Measurements from ENCODE around the gene FAM20C.

The FAM20C gene

DNA sequence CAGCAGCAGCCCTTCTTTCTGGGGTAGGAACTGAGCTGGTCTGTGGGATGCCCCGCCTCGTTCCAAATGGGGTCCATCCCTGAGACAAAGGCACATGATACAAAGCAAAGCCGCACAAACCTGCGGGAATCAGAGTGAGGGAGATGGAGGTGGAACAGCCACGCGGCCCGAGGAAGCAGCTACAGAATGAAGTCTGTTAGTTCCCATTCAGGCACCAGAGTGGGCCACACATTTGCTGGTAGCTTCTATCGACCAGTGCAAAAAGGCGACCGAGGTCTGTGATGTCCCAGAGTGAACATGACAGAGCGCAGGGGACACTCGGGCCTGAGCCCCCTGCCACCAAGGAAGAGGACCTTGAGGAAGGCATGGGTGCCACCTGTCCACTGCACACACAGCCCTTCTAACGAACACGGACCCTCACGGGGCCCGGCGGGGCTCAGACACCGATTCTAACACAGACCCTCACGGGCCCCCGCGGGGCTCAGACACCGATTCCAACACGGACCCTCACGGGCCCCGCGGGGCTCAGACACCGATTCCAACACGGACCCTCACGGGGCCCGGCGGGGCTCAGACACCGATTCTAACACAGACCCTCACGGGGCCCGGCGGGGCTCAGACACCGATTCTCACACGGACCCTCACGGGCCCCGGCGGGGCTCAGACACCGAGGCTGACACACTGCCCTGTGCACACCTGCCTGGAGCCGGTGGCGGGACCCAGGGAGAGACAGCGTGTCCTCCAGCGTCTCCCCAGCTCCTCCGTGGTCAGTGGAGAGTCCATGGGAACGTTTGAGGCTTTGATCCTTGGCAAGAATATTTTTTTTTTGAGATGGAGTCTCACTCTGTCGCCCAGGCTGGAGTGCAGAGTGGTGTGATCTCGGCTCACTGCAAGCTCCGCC lies 32.8 kb upstream of the FAM20C start:
- DNase-seq: no peak

DNA sequence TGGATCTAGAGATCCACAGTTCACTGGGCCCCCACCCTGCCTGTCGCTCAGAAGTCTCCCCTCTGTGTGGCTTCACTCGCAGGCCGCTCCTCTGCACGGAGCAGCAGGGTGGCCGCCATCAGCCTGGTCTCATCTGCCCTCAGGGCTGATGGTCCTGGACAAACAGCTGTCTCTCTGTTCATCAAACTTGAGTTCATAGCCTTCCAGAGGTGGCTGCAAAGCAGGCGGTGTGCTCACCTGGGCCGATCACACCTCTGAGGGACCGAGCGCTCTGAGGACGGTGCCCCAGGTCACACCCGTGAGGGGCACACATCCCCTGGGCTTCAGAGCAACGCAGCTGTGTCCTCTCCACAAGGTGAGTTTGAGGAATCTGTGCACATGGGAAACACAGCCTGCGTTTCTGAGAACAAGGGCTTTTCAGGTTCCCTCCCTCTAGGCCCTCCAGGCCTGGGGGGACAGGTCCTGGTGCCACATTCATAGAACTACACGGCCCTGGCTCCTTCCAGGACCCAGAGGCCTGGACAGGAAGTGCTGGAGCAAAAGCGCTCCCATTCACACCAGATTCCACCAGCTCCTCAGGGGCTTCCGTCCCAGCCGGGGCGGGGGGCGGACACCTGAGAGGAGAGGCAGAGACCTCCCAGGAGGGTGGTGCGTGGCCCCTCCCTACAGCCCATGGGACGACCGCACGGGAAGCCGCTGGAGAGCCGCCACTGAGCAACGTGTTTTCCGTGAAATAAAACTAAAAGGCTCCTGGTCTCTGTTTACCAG lies 31.2 kb upstream of the FAM20C start:
- DNase-seq: no peak

DNA sequence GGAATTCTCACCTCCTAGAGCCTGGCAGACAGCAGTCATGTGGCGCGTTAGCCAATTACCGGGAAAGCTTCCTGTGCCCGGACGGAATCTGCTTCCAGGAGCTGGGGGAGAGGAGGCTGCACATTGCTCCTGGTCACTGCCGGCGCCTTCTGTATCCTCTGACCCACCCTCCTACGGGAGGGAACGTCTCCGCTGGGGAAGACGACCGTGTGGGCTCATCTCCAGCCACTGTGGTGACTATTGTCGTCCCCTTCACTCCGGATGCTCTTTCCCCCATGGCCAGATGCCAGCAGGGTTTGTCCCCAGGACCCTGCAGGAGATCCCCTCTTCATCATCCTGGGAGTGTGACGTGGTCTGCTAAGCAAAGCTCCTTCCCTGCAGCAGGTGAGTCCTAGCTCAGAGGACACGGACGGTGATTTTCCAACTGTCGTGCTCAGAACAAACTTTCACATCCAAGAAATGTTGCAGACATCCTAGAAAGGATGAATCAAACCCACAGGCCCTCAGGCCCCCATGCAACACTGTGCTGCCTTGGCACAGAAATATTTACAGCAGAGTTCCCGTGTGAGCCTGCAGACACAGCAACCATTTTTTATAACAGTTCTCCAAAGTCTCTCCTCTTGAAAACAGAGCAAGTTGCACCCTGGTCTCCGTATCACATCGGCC lies 29.6 kb upstream of the FAM20C start:
- no peak for DNase-seq

DNA sequence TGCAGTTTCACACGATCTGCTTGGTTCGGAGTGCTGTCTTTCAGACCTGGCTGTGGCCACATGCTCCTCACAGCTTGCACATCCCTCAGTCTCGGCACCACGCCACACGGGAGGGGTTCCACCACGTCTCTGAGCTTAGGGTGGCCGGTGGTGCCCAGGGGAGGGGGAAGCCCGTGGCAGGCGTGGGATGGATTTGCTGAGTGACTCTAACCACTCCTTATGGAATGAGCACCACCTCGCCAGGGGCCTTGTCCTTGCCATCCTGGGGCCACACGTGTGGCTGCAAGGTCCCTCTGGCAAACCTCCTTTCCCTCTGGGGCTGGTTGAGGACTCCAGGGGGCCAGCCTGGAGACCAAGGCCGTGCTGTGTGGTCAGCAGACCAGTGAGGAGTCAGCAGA lies 29.1 kb upstream of the FAM20C start:
- DNase-seq: no peak

DNA sequence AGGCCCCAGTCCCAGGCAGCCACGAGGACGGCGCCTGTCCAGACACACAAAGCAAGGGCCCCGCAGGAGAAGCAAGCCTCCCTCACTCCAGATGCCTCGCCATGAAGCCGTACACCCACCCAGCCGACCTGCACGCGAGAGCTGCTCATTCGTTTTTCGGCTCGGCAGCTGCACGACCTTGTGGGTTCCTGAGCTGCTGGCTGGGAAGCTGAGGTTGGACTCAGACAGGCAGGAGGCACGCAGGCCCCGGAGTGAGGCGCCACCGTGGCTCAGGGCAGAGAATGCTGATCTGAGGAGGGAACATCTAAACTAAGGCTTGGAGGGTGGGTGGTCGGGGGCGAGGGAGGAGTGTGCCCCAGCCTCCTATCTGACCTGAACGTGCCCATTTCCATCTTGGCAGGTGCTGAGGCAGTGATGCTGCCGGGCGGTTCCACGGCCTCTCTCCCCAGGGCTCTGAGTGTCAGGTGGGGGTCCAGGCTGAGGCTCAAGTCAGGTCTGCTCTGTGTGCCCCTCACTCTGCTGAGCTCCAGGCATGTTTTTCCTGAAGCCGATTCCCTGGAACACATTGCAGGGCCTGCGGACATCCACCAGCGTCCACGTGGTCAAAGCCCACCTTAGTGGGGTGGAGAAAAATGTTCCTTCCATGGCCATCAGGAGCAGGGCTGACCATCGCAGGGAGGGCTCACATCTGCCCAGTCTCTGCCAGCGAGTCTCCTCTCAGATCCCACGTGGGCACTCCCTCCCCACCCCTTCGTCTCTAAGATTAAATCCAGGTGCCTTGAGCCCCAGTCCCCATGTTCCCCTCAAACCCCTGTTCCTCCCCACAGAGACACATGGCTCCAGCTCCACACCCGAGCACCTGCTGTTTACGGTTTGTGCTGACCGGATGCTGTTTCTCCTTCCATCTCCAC lies 28.1 kb upstream of the FAM20C start:
- no peak for DNase-seq

DNA sequence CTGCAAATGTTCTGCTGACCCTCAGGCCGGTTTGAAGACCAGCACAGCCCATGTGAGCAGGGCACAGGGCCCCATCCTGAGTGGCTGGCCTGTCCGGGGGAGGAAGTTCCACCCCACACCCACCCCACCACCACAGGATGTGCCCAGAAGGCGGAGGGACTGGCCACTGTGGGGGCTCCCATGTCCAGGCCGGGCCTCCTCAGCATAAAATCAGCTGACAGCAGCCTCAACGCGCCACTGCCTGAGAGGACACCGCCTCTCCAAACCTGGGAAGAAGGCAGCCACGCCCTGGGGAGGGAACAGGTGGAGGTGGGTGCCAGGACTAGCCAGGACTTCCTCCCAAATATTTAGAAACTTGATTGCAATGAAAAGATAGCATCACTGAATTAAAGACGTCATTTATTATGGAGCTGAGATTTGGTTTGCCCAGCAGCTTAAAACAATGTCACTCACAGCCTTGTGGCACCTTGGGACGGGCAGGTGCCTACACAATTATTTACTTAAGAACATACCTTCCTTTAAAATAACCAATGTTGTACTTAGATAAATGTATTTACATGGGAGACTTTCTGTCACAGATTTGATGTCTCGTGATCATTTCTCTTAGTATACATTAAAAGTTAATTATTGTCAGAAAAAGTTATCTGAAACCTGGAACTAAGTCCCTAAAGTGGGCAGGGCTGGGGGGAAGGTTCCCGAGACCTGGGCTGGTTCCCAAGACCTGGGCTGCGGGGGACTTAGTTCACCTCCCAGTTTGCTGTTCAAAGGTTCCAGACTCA lies 27.3 kb upstream of the FAM20C start:
- no peak for DNase-seq

DNA sequence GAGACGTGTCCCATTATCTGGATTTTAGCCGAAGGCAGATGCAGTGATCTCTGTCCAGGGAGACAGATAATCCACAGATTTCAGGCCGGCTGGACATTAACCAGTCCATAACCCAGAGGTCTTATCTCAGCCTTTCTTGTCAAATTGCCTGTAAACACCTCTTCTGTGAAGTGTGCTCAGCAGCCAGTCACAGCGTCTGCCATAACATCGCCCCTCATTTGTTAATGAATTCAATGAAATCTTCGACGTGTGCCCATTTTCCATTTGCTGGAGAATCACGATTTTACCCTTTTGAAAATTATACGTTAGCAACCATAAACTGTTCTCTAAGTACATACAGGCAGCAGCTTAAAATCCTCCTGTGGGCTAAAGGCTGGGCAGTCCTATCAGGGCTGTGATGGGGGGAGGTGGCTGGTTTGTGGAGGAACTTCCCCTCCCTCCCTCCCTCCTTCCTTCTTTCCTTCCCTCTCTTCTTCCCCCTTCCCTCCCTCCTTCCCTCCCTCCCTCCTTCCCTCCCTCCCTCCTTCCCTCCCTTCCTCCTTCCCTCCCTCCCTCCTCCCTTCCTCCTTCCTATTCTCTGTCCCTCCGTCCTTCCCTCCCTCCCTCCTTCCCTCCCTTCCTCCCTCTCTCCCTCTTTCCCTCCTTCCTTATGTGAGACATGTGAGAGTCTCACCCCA lies 26.6 kb upstream of the FAM20C start:
- no peak for DNase-seq

DNA sequence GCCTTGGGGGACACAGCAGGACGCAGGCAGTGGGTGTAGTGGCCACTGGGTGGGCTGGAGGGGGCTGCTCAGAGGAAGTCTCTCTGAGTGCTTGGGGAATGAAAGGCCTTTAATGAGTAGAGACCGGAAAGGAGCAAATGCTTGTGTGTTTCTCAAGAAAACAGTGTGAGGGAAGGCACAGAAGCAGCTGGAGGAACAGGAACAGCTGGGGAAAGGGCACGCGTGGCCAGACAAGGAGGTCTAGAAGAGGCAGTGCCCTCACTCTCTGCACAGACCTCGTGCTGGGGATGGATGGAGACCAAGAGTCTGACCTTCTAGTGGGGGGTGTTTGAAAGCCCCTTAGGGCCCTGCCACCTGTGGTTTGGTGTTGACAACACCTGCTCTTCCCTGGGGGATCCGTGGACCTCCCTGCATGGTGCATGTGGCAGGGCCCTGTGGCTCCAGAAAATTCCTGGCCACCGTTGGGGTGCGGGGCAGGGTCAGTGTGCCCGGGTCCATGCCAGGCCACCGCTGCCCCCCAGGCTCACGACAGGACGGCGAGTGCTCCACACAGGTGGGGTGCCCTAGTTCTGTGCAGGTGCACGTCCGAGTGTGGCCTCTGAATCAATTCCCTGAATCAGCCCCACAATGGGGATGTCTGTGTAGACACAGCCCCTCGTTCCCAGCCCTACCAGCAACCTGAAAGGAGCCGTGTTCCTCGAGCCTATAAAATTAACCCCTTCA lies 25.9 kb upstream of the FAM20C start:
- no peak for DNase-seq

DNA sequence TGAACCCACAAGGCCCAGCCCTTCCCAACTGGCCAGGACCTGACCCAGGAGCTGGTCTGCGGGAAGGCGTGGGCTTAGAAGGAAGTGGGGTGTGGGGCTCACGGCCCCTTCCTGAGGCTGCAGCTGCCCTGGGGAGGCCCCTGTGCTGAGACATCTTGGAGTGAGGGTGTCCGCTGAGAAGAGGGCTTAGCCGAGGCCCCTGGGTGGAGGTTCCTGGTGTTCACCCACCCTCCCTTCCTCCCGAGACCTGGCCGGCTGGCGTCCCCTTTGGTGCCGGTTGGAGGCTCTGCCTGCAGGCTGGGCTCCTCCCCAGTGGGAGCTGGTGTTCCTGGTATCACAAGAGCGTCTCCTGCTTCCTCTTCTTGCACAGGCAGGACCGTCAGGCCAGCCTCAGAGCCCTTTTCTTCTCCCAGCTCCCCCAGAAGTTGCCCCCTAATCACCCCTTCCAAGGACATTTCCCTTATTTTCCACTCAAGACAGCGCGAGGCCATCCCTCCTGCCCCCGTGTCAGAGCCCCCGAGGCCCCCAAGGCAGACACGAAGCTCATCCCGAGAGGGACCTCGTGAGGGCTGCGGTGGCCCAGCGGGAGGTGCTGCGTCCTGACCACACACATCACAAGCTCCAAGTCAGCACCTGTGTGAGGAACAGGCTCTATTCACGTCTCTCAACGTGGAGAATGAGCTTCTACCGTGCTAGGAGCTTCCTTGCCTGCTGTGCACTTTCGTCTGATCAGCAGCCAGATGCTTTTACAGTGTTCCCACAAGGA lies 25.1 kb upstream of the FAM20C start:
- DNase-seq: no peak

DNA sequence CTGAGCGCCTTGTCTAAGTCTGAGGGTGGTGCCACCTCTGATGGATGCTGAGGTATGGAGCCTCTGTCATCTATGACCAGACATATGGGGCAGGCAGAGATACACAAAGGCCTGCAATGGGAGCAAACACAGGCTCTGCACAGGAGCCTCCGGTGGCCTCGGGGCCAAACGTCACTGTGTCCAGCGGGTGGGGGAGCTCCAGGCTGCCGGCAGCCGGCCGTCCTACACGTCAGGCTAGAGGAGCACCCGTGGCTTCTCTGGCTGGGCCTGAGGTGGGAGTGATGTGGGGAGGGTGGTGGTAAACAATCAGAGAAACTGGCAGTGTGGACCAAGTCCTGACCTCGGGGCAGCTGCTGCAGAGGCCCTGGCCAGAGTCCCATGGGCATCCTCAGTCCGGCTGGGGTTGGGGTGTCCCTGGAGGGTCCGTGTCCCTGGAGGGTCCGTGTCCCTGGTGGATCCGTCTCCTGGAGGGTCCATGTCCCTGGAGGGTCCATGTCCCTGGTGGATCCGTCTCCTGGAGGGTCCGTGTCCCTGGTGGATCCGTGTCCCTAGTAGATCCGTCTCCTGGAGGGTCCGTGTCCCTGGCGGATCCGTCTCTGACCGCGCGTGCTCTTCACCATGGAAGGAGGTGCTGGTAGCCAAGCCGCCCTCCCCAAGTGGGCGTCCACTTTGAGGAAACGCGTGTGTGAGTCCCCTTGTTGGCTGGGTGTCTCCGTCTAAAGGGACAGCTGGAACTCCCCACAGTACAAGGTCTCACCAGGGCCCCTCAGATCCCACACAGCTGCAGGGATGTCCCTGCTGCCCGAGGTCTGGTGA lies 24.2 kb upstream of the FAM20C start:
- DNase-seq: no peak

DNA sequence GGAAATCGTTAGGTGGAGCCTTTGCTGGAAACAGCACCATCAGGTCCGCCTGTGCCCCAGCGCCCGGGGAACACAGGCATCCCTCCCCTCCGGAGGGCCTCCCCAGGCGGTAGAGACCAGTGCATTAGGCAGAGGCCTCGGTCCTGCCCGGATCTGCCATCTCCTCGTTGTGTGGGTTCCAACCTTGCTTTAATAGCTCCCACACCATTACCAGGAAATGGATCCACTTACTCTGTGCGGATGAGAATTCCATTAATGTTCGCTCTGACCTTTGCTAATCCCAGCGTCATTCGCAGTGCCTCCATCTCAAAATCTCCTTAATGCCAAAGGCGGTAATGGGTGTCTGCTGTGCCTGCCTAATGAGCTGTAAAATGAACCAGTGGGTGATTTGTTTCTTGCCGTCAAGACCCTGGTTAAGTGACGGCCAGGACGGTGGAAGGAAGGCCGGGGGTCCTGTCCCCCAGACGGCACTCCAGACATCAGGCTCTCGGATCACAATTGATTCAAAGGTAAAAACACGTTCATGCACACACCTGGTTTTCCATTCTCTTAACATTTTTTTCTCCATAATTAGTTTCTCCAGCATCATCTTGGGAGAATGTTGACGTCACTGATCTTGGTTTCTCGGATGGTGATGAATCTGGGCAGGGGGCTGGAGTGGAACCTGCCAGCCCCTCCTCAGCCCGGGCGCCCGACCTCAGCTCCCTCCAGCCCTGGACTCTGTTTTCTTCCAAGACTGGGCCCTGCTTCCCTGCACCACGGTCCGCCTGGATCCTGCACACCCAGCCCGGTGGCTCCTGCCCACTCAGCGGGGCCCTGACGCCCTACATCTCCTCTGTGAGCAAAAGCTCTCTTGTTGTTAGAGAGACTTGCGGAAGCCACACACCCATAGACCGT lies 22.8 kb upstream of the FAM20C start:
- no peak for DNase-seq

DNA sequence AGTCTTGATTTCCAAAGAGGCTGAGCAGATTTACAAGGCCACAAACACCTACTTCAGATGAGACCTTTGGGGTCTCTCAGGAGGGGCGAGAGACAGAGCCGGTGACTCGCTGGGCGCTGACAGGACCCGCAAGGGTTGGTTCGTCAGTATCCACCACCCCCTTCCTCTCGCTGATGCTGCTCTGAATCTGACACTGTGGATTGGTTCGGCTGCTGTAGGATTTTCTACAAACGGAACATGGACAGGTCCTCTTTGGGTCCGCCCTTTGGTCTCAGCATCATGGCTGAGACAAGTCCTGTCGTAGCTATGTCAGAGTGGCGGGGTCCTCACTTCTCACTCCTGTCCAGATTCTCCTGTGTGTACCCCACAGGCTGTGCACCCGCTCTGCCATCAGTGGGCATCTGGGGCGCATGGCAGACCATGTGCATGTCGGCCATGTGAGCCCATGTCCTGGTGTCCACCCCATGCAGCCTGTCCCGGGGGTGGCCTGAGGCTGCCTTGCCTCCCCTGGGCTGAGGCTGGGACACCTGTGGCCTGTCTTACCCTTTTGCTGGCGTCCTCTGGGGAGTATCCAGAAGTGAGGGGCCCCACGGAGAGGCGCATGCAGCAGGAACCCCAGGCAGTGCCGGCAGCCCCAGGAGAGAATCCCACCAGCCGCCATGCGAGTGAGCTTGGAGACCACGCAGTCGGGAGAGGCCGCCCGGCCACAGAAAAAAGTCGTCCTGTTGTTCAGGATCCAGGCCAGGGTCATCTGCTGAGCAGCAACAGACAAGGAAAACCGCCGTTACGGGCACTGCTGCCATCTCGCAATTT lies 21.6 kb upstream of the FAM20C start:
- DNase-seq: no peak

DNA sequence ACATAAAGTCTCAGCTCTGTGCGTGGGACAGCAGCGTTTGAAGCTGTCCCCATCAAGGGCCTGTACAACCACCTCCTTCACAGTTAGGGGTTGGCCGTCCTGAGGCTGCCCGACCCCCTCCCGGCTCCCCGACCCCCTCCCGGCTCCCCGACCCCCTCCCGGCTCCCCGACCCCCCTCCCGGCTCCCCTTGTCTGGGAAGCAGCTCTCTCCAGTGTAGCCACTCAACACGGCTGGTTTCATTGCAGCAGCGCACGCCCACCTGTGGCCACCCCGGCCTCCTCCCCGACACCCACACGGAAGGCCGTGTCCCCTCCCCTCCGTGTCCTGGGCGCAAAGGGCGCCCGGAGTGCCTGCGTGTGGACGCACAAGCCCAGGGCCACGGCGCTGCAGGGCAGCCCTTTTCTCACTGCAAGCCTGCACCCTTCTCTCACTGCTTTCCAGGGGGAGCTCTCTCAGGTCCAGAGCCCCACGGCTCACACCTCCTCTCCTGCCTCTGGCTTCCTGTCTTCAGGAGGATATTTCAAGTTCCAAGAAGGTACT lies 20.9 kb upstream of the FAM20C start:
- DNase-seq: no peak

DNA sequence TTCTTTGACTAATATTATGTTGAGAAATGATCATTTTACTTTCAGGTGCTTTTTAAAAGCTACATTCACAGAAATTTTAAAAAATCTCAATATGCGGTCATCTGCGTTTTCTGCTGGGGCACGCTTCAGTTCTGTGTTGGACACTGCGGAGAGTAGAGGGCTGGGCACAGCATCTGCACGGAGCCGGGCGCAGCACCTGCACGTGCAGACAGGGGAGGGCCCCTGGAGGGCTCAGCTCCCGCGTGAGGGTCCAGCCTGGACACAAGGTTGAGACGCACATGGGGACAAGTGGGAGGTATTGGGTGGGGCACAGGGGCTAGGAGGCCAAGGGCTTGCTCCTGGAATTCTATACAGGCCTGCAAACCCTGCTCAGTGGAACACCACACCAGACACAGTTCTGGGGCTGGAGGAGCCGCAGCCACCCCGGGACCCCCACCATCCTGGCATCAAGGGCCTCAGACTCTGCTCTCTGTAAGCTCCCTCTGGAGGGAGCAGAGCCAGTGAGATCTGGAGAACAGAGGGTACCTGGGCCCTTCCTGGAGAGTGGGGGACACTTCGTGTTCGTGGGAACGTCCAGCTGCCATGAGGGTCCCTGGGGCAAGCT lies 20.4 kb upstream of the FAM20C start:
- no peak for DNase-seq

DNA sequence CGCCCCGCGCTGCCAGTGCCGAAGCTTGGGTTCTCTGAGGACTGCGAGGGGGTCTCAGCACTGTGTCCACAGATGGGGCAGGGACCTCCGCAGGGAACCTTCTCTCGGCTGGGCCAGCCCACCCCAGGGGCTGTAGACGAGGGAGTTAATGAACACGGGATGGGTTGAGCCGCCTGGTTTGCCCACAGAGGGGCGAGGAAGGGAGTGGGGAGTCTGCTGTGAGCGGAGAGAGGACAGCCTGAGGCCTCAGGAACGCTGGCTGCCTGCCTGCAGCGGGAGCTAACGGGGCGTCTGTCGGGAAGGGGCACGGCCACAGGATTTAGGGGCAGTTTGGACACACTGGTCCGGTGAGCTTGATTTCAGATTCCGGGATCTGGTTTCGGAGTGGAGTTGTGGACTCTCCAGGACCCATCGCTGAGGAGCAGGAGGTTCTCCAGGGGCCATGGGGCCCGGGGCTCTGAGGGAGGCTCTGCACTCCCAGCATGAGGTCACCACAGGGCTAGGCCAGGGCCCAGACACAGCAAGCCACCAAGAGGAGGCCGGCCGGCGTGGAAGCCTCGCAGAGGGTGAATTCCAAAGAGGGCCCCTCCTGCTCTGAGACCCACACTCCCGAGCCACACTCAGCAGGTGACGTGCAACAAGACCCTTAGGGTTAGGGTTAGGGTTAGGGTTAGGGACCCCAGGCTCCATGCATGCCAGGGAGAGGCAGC lies 19.0 kb upstream of the FAM20C start:
- DNase-seq: no peak

Data from activated CD8-positive, alpha-beta memory T cell treated with anti-CD3 and anti-CD28 coated beads, Interleukin-2, amount 50 U/mL, for 4 hours (primary cell).